Duodenal mucosa (tissue), 2 donors: ENCODE results near the gene WTIP.

Experiments used
- H3K27ac ChIP-seq: one replicate; pipeline ENCODE4 v1.7.0; 2013; ENCODE audit warnings: low read depth, low read length
- H3K27me3 ChIP-seq, 2 donors: one replicate each; pipeline ENCODE4 v1.7.0; 2013; ENCODE audit warnings: low read length in 2 of 2, control low read depth in 1 of 2; ENCODE audit not compliant: insufficient read depth in 2 of 2, control insufficient read depth in 1 of 2
- H3K36me3 ChIP-seq, 2 donors: one replicate each; pipeline ENCODE4 v1.7.0; 2013; ENCODE audit warnings: low read length in 2 of 2, control low read depth in 1 of 2; ENCODE audit not compliant: insufficient read depth in 2 of 2, control insufficient read depth in 1 of 2
- H3K4me1 ChIP-seq, 2 donors: one replicate each; pipeline ENCODE4 v1.7.0; 2013; ENCODE audit warnings: low read length in 2 of 2, control low read depth in 1 of 2; ENCODE audit not compliant: insufficient read depth in 2 of 2, control insufficient read depth in 1 of 2
- H3K4me3 ChIP-seq, 2 donors: one replicate each; pipeline ENCODE4 v1.7.0; 2013; ENCODE audit warnings: low read length in 2 of 2, low read depth in 1 of 2
- H3K9ac ChIP-seq, 2 donors: one replicate each; pipeline ENCODE4 v1.7.0; 2013; ENCODE audit warnings: low read length in 2 of 2, low read depth in 1 of 2
- H3K9me3 ChIP-seq, 2 donors: one replicate each; pipeline ENCODE4 v1.7.0; 2013; ENCODE audit warnings: low read length in 2 of 2, control low read depth in 1 of 2; ENCODE audit not compliant: control insufficient read depth in 1 of 2

The WTIP gene

GRCh38 chr19:34560229-34560628, 78.7 kb downstream of the WTIP start:
- no peaks in the 10 kb centered on the region for H3K4me1 ChIP-seq
- no peak overlapping the region for H3K9ac ChIP-seq
- H3K36me3 ChIP-seq: no peaks in the 10 kb centered on the region
- H3K9me3 ChIP-seq: no peaks in the 10 kb centered on the region
- no peak overlapping the region for H3K4me3 ChIP-seq
- no peak overlapping the region for H3K27ac ChIP-seq
- H3K27me3 ChIP-seq: no peaks in the 10 kb centered on the region
